Mesothelial cell of epicardium (in vitro differentiated cells): ENCODE data around the gene PDE4B. TPM values are rescaled to one million over a fixed set of nuclear protein-coding genes. Genes with fewer than 3 reads are reported as not detected.
"Not testable (repeated sequence)": the region's sequence is repeated elsewhere in the genome, so short reads cannot be mapped to it uniquely, and the experiment has no call there.

ENCODE experiments used
- DNase-seq, 2 experiments: peaks; one replicate each; pipeline ENCODE4 v3.0.0; 2021; ENCODE audit warnings: low spot score in 2 of 2; ENCODE audit not compliant: unreplicated experiment in 2 of 2
- H3K27ac Mint-ChIP-seq: 2 replicates; pipeline ENCODE4 v1.8.0; 2021; ENCODE audit warnings: mixed read lengths
- H3K27me3 Mint-ChIP-seq: 2 replicates; pipeline ENCODE4 v1.8.0; 2021; ENCODE audit warnings: low read depth, mixed read lengths
- H3K36me3 Mint-ChIP-seq: 2 replicates; pipeline ENCODE4 v1.8.0; 2021; ENCODE audit warnings: mixed read lengths
- H3K4me1 Mint-ChIP-seq: 2 replicates; pipeline ENCODE4 v1.8.0; 2021; ENCODE audit warnings: mixed read lengths
- H3K4me3 Mint-ChIP-seq: 2 replicates; pipeline ENCODE4 v1.8.0; 2021; ENCODE audit warnings: mild to moderate bottlenecking, moderate library complexity, mixed read lengths
- H3K9me3 Mint-ChIP-seq: 2 replicates; pipeline ENCODE4 v1.8.0; 2021; ENCODE audit warnings: mixed read lengths
- total RNA-seq: library from RNA; stranded (reverse); gene quantifications from 3 replicates; pipeline ENCODE4 v1.2.1, GENCODE V29; 2021
- TF ChIP-seq, protein P1 (sequence below): fragments of 200-600 bp; sonication (generic); IDR thresholded peaks from one replicate; pipeline ENCODE4 v1.5.0; 2021; ENCODE audit warnings: antibody characterized with exemption; ENCODE audit not compliant: unreplicated experiment

Gene PDE4B
- total RNA-seq, 1 donor from 2014 or later = 22.3 TPM

- Mint-ChIP-seq H3K4me3 (no peak overlapping the region), H3K27me3 (peaks cover 46% of the 10 kb centered on the region), H3K36me3 (no peaks in the 10 kb centered on the region), H3K27ac (no peak overlapping the region), H3K4me1 (no peaks in the 10 kb centered on the region), H3K9me3 (no peaks in the 10 kb centered on the region)
- no peak for DNase-seq
- TF ChIP-seq, protein P1, sequence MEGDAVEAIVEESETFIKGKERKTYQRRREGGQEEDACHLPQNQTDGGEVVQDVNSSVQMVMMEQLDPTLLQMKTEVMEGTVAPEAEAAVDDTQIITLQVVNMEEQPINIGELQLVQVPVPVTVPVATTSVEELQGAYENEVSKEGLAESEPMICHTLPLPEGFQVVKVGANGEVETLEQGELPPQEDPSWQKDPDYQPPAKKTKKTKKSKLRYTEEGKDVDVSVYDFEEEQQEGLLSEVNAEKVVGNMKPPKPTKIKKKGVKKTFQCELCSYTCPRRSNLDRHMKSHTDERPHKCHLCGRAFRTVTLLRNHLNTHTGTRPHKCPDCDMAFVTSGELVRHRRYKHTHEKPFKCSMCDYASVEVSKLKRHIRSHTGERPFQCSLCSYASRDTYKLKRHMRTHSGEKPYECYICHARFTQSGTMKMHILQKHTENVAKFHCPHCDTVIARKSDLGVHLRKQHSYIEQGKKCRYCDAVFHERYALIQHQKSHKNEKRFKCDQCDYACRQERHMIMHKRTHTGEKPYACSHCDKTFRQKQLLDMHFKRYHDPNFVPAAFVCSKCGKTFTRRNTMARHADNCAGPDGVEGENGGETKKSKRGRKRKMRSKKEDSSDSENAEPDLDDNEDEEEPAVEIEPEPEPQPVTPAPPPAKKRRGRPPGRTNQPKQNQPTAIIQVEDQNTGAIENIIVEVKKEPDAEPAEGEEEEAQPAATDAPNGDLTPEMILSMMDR = no peak
Measured at GRCh38 chr1:66088787-66089186, 296.1 kb downstream of the PDE4B start.

GRCh38 chr1:66090859-66091457 is 298.3 kb downstream of the PDE4B start:
- Mint-ChIP-seq H3K4me3 (no peak overlapping the region), H3K4me1 (no peaks in the 10 kb centered on the region), H3K27me3 (peaks cover 36% of the 10 kb centered on the region), H3K27ac (no peak overlapping the region), H3K36me3 (no peaks in the 10 kb centered on the region), H3K9me3 (no peaks in the 10 kb centered on the region)
- no peak for DNase-seq
- TF ChIP-seq, protein P1 = no peak

- no peak overlapping the region for H3K27ac Mint-ChIP-seq
- no peak overlapping the region for H3K4me3 Mint-ChIP-seq
- no peaks in the 10 kb centered on the region for H3K9me3 Mint-ChIP-seq
- TF ChIP-seq, protein P1 = no peak
- no peaks in the 10 kb centered on the region for H3K4me1 Mint-ChIP-seq
- no peak for DNase-seq
- peaks cover 23% of the 10 kb centered on the region for H3K27me3 Mint-ChIP-seq
- no peaks in the 10 kb centered on the region for H3K36me3 Mint-ChIP-seq
Measured at GRCh38 chr1:66095190-66095589, 302.5 kb downstream of the PDE4B start.

- Mint-ChIP-seq H3K27me3 (peaks cover 10% of the 10 kb centered on the region), H3K9me3 (peaks cover 11% of the 10 kb centered on the region)
- not testable (repeated sequence) for H3K4me1 Mint-ChIP-seq, H3K36me3 Mint-ChIP-seq, DNase-seq, H3K4me3 Mint-ChIP-seq, H3K27ac Mint-ChIP-seq
Measured at GRCh38 chr1:66100959-66101358, 308.3 kb downstream of the PDE4B start.

DNA sequence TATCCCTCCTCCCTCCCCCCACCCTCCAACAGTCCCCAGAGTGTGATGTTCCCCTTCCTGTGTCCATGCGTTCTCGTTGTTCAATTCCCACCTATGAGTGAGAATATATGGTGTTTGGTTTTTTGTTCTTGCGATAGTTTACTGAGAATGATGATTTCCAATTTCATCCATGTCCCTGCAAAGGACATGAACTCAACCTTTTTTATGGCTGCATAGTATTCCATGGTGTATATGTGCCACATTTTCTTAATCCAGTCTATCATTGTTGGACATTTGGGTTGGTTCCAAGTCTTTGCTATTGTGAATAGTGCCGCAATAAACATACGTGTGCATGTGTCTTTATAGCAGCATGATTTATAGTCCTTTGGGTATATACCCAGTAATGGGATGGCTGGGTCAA is 311.4 kb downstream of the PDE4B start:
- H3K36me3 Mint-ChIP-seq, H3K27me3 Mint-ChIP-seq, H3K27ac Mint-ChIP-seq, DNase-seq, H3K4me3 Mint-ChIP-seq, H3K4me1 Mint-ChIP-seq: not testable (repeated sequence)
- peaks cover 11% of the 10 kb centered on the region for H3K9me3 Mint-ChIP-seq

GRCh38 chr1:66108624-66109023 is 315.9 kb downstream of the PDE4B start:
- Mint-ChIP-seq H3K4me3 (no peak overlapping the region), H3K4me1 (no peaks in the 10 kb centered on the region), H3K9me3 (peaks cover 4% of the 10 kb centered on the region), H3K36me3 (no peaks in the 10 kb centered on the region), H3K27me3 (peaks cover 20% of the 10 kb centered on the region), H3K27ac (no peak overlapping the region)
- no peak for DNase-seq
- TF ChIP-seq, protein P1 = no peak
